A549 (cell line): ENCODE measurements around the gene PLXNB3. TPM values are rescaled to one million over a fixed set of nuclear protein-coding genes. Genes with fewer than 3 reads are reported as not detected.
A peak's percentile ranks its signal among the peaks of the same experiment; 100 is the strongest.

Experiments
- ATAC-seq, 2 experiments: fragments of 200-7000 bp in 1 of 2; fragments of >200 bp in 1 of 2; cut with Nextera tagmentation in 1 of 2; cut with Tn5 transposase in 1 of 2; 3 replicates each; pipeline versions ENCODE4 v1.8.0 to v1.9.1; 2018 to 2020; ENCODE audit warnings: mild to moderate bottlenecking in 1 of 2, moderate library complexity in 1 of 2
- CTCF ChIA-PET: fragments of 300-600 bp; sonication (Branson Sonifier 250); formaldehyde crosslinking; extraction: SDS; loops from one replicate; lab custom pipeline; 2021; ENCODE audit warnings: antibody characterized with exemption, inconsistent platforms; lab: Yijun Ruan, JAX
- POLR2A ChIA-PET: fragments of 350-600 bp; formaldehyde crosslinking; extraction: SDS; loops from one replicate; lab custom pipeline; 2021; ENCODE audit warnings: antibody characterized with exemption, inconsistent platforms; lab: Yijun Ruan, JAX
- DNase-seq, 2 experiments: peaks; one replicate each; pipeline versions ENCODE4 v3.0.0 to v3.0.0-alpha.2; 2011 to 2016; ENCODE audit warnings: low read depth in 1 of 2, low spot score in 1 of 2
- FAIRE-seq: peaks from 2 replicates; lab custom pipeline; 2011; peaks lifted over from hg19 to GRCh38; lab: Jason Lieb, UNC
- H3K27ac ChIP-seq, 2 experiments: fragments of >200 bp; sonication (Bioruptor Twin); formaldehyde crosslinking; 3 replicates each; pipeline ENCODE4 v1.5.1; 2016 to 2017
- H3K4me1 ChIP-seq: fragments of >200 bp; sonication (Bioruptor Twin); formaldehyde crosslinking; 3 replicates; pipeline ENCODE4 v1.6.1; 2016
- H3K4me2 ChIP-seq: fragments of >200 bp; sonication (Bioruptor Twin); formaldehyde crosslinking; 3 replicates; pipeline ENCODE4 v1.6.1; 2016
- H3K4me3 ChIP-seq: fragments of >200 bp; sonication (Bioruptor Twin); formaldehyde crosslinking; 3 replicates; pipeline ENCODE4 v1.5.1; 2016
- H3K9me3 ChIP-seq: fragments of >200 bp; sonication (Bioruptor Twin); formaldehyde crosslinking; 3 replicates; pipeline ENCODE4 v1.6.1; 2016
- ATOH8 ChIP-seq: fragments of 250-450 bp; sonication (Bioruptor Pico); IDR thresholded peaks from 2 replicates; pipeline ENCODE4 v1.5.0; 2020; ENCODE audit warnings: low read depth, mild to moderate bottlenecking, moderate library complexity
- BHLHE40 ChIP-seq: IDR thresholded peaks from 2 replicates; pipeline ENCODE4 v1.6.1; 2012; ENCODE audit warnings: low read depth, low read length, inconsistent platforms
- CEBPB ChIP-seq, 2 experiments: fragments of >200 bp in 1 of 2; sonication (Bioruptor Twin) in 1 of 2; formaldehyde crosslinking in 1 of 2; IDR thresholded peaks; 2 replicates each; pipeline ENCODE4 v1.6.1; 2012 to 2016
- CHD2 ChIP-seq: fragments of 150-350 bp; IDR thresholded peaks from 2 replicates; pipeline ENCODE4 v1.6.1; 2014; ENCODE audit warnings: low read length; ENCODE audit not compliant: partially characterized antibody
- CHD4 ChIP-seq: fragments of 200-600 bp; sonication (generic); IDR thresholded peaks from 2 replicates; pipeline ENCODE4 v1.6.1; 2016; ENCODE audit warnings: antibody characterized with exemption, mild to moderate bottlenecking, borderline replicate concordance
- CTCF ChIP-seq: fragments of >200 bp; sonication (Bioruptor Twin); formaldehyde crosslinking; IDR thresholded peaks from 3 replicates; pipeline ENCODE4 v1.5.1; 2016
- EHMT2 ChIP-seq: fragments of 200-600 bp; sonication (generic); IDR thresholded peaks from 2 replicates; pipeline ENCODE4 v1.6.1; 2016; ENCODE audit warnings: antibody characterized with exemption, low read depth, mild to moderate bottlenecking, moderate library complexity
- FOSL2 ChIP-seq, 2 experiments: fragments of 450-650 bp in 1 of 2; fragments of >200 bp in 1 of 2; sonication (Bioruptor Twin) in 1 of 2; formaldehyde crosslinking; IDR thresholded peaks; 2 replicates each; pipeline versions ENCODE4 v1.5.0 to v1.6.1; 2016 to 2020; ENCODE audit warnings: mild to moderate bottlenecking in 1 of 2, moderate library complexity in 1 of 2
- FOXS1 ChIP-seq: fragments of 250-450 bp; sonication (Bioruptor Pico); IDR thresholded peaks from 2 replicates; pipeline ENCODE4 v1.5.0; 2020; ENCODE audit warnings: mild to moderate bottlenecking, moderate library complexity
- JUN ChIP-seq, 2 experiments: fragments of >200 bp; sonication (Bioruptor Twin); formaldehyde crosslinking; IDR thresholded peaks; 2 replicates in 1 of 2; 3 replicates in 1 of 2; pipeline ENCODE4 v1.6.1; 2016 to 2017
- JUNB ChIP-seq: fragments of >200 bp; sonication (Bioruptor Twin); formaldehyde crosslinking; IDR thresholded peaks from 2 replicates; pipeline ENCODE4 v1.6.1; 2016
- MAFK ChIP-seq: fragments of 450-650 bp; IDR thresholded peaks from 2 replicates; pipeline ENCODE4 v1.6.1; 2014; ENCODE audit not compliant: partially characterized antibody
- MAZ ChIP-seq: fragments of 150-350 bp; IDR thresholded peaks from 2 replicates; pipeline ENCODE4 v1.6.1; 2014; ENCODE audit warnings: antibody characterized with exemption, low read depth, low read length, borderline replicate concordance
- PBX3 ChIP-seq: IDR thresholded peaks from 2 replicates; pipeline ENCODE4 v1.6.1; 2012
- RARB ChIP-seq: fragments of 250-450 bp; sonication (Bioruptor Pico); IDR thresholded peaks from 2 replicates; pipeline ENCODE4 v1.8.0; 2021; ENCODE audit warnings: mild to moderate bottlenecking, moderate library complexity
- RCOR1 ChIP-seq: fragments of 150-350 bp; IDR thresholded peaks from 2 replicates; pipeline ENCODE4 v1.6.1; 2014; ENCODE audit warnings: antibody characterized with exemption, low read length, low read depth
- REST ChIP-seq: fragments of 200-600 bp; sonication (generic); IDR thresholded peaks from 2 replicates; pipeline ENCODE4 v1.6.1; 2016; ENCODE audit warnings: antibody characterized with exemption, mild to moderate bottlenecking, moderate library complexity
- RFX5 ChIP-seq: fragments of 450-650 bp; IDR thresholded peaks from 2 replicates; pipeline ENCODE4 v1.7.1; 2014; ENCODE audit warnings: antibody characterized with exemption, mild to moderate bottlenecking, moderate library complexity
- SMC3 ChIP-seq: fragments of >200 bp; sonication (Bioruptor Twin); formaldehyde crosslinking; IDR thresholded peaks from 3 replicates; pipeline ENCODE4 v1.6.1; 2018; ENCODE audit warnings: inconsistent platforms
- SREBF2 ChIP-seq: fragments of 450-650 bp; IDR thresholded peaks from 2 replicates; pipeline ENCODE4 v1.6.1; 2014; ENCODE audit warnings: mild to moderate bottlenecking, moderate library complexity
- TFCP2L1 ChIP-seq: fragments of 250-450 bp; sonication (Bioruptor Pico); IDR thresholded peaks from 2 replicates; pipeline ENCODE4 v1.5.0; 2021; ENCODE audit warnings: mild to moderate bottlenecking
- TP53 ChIP-seq: fragments of 250-450 bp; sonication (Bioruptor Pico); IDR thresholded peaks from 2 replicates; pipeline ENCODE4 v1.5.0; 2021; ENCODE audit warnings: mild to moderate bottlenecking, moderate library complexity
- ZFP36 ChIP-seq: fragments of 450-650 bp; IDR thresholded peaks from 2 replicates; pipeline ENCODE4 v1.6.1; 2014; ENCODE audit warnings: borderline replicate concordance; ENCODE audit not compliant: partially characterized antibody
- ZNF302 ChIP-seq: fragments of 250-450 bp; sonication (Bioruptor Pico); IDR thresholded peaks from 2 replicates; pipeline ENCODE4 v1.9.0; 2021; ENCODE audit warnings: inconsistent platforms, mild to moderate bottlenecking, moderate library complexity
- WGBS: methylation state at CpG from one replicate; pipeline ENCODE4 v1.1.6; 2017; ENCODE audit errors: missing lambda C conversion rate; 5-methylcytosine and 5-hydroxymethylcytosine counted together
- polyA plus RNA-seq, 4 experiments: library from polyadenylated mRNA; depleted of rRNA in 3 of 4; stranded (reverse); fragments of >200 nt; fragmentation: RNase III in 1 of 4; extraction: RNeasy Plus Mini Kit Qiagen cat#74134 plus additional on column Dnase treatment in 1 of 4; gene quantifications; 2 replicates in 3 of 4; 3 replicates in 1 of 4; pipeline ENCODE4 v1.2.3, GENCODE V29; 2011 to 2017
- TF ChIP-seq, protein P1 (sequence below): IDR thresholded peaks from 2 replicates; pipeline ENCODE4 v1.6.1; 2012

PLXNB3 gene
- polyA plus RNA-seq, 2 of the 4 experiments (the other 2 are of a cell fraction): 1.1 to 2.5 TPM

DNA sequence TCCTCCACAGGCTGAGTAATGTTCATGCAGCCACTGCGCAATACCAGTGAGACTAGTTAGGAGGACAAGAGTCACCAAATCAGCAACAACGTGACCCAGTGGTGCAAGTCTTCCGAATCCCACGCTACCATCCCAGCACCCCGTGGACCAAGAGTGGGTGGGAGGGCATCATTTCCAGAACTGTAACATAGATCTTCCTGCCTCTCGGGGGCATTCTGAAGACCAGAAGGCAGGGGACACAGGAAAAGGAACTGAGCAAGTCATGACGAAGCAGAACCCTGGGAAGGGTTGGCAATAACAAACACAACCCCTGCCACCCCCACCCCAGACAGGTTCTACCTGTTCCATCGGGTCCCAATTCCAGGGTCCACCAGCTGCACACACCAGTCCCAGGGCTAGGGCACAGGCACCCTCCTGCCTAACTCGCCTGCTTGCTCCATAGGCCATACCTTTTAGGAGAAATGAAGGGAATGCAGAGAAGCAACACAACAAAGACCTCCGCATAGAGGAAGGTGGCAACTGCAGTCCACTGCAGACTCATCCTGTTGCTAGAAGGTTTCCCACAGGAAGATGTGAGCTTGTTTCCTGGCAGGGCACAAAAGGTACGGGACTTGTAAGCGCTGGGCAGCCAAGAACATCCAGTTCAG lies 41.2 kb upstream of the PLXNB3 start:
- DNase-seq: peak in 1 of 2 experiments; percentile 25
- FAIRE-seq: no peak
- H3K4me2 ChIP-seq: peak overlapping the region; percentile 90
- WGBS: 37% methylated on average over 11 of the region's 12 CpGs
- H3K4me3 ChIP-seq: peak overlapping the region; percentile 93
- H3K4me1 ChIP-seq: peaks cover 25% of the 10 kb centered on the region
- no peak for TF ChIP-seq CTCF
- 0 out of 4 replicates have a peak, but pooled peaks of 1 of the 2 experiments have one; percentile 12 for TF ChIP-seq CEBPB (IDR thresholded peaks at IDR 0.05)
- H3K27ac ChIP-seq: peak overlapping the region; percentile 97
- no peak for ATAC-seq
- ChIA-PET POLR2A (no interaction called here), CTCF (interaction anchor here (0.7 to 1.6 kb wide), 4 partner anchors 9 to 118 kb away, joined by 3 to 4 read pairs (median 3); no protein-coding TSS in a partner anchor)
- H3K9me3 ChIP-seq: no peaks in the 10 kb centered on the region

GRCh38 chrX:153723351-153724251 lies 40.4 kb upstream of the PLXNB3 start:
- ATAC-seq (peak; percentile 70 to 84), FAIRE-seq (no peak), DNase-seq (peak; percentile 66 to 73)
- peaks cover 25% of the 10 kb centered on the region for H3K4me1 ChIP-seq
- peak overlapping the region; percentile 93 for H3K4me3 ChIP-seq
- POLR2A ChIA-PET: interaction anchor here (0.6 kb wide), 2 partner anchors 11 to 202 kb away, joined by 3 read pairs; no protein-coding TSS in a partner anchor
- CTCF ChIA-PET: interaction anchor here (0.7 to 1.6 kb wide), 3 partner anchors 10 to 88 kb away, joined by 3 to 4 read pairs (median 3); no protein-coding TSS in a partner anchor
- H3K4me2 ChIP-seq: peak overlapping the region; percentile 90
- 0% methylated on average over 13 of the region's 78 CpGs for WGBS
- H3K9me3 ChIP-seq: no peaks in the 10 kb centered on the region
- H3K27ac ChIP-seq: peak overlapping the region; percentile 97
- no peak for TF ChIP-seq RCOR1
- TF ChIP-seq FOXS1 (CRISPR knock-in tag): no peak
- no peak for TF ChIP-seq TFCP2L1 (CRISPR knock-in tag)
- TF ChIP-seq SREBF2: no peak
- TF ChIP-seq PBX3: no peak
- no peak for TF ChIP-seq RFX5
- TF ChIP-seq CHD4: no peak
- TF ChIP-seq RARB (CRISPR knock-in tag): no peak
- no peak for TF ChIP-seq JUNB
- no peak for TF ChIP-seq ZFP36
- no peak for TF ChIP-seq CHD2
- 0 out of 2 replicates have a peak, but pooled peaks have one; percentile 8 for TF ChIP-seq BHLHE40
- TF ChIP-seq MAFK: no peak
- TF ChIP-seq MAZ: no peak
- TF ChIP-seq SMC3: no peak
- no peak for TF ChIP-seq EHMT2
- no peak for TF ChIP-seq ATOH8 (CRISPR knock-in tag)
- TF ChIP-seq ZNF302: no peak
- TF ChIP-seq TP53: no peak
- no peak for TF ChIP-seq REST
- TF ChIP-seq, protein P1, sequence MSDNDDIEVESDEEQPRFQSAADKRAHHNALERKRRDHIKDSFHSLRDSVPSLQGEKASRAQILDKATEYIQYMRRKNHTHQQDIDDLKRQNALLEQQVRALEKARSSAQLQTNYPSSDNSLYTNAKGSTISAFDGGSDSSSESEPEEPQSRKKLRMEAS: peak; percentile 68
- no peak for TF ChIP-seq FOSL2 (IDR thresholded peaks at IDR 0.05)
- TF ChIP-seq FOSL2 (CRISPR knock-in tag; IDR thresholded peaks at IDR 0.05): no peak
- TF ChIP-seq JUN (IDR thresholded peaks at IDR 0.05): no peak
